COLO668 (cell line): ENCODE measurements around the gene EOLA2.
"Not testable (repeated sequence)": the region's sequence is repeated elsewhere in the genome, so short reads cannot be mapped to it uniquely, and the experiment has no call there.

Experiments used
- DNase-seq: peaks from one replicate; lab custom pipeline; 2025; ENCODE audit not compliant: unreplicated experiment; lab: John Stamatoyannopoulos, UW

Gene EOLA2

DNA sequence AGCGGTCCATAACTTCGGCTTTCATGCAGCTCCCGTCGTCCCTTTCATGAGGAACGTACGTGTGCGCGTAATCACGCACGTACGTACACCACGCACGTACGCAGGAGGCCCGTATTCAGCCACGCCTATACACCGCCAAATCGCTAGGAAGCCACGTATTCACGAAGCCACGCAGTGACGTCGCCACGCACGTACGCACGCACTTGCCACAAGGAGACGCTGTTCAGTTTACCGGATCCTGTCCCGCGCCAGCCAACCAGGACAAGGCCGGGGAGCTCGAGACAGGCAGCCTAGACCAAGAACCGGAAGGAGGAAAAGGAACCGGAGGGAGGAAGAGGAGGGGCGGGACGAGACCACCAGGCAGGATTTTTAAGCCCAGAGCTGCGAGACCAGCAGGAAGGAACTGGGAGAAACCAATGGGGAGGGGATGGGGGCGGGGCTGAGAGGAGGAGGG lies at the start of gene EOLA2:
Gene EOLA2 (minus strand): TSS at position 65 of the 454 bp plus-strand sequence. CDS start 4,617 bp downstream, outside the sequence.
- DNase-seq: peak; percentile 98

DNA sequence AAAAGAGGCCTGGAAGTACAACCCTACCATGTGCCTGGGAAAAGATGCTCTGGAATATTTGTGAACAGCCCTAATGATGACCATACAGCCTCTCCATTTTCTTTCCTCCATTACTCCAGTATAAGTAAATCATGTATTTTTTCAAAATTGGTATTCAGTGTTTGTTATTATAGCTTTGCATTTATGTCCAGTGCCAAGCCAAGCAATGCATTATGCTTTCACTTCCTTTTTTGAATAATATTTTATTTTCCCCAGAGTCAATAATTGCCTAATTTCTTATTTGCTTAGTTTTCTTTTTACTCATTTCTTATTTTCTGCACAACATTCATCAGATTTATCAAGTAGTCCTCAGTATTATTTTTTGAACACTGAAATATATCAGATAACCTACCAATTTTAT lies 49.3 kb upstream of the EOLA2 start:
- no peak for DNase-seq

DNA sequence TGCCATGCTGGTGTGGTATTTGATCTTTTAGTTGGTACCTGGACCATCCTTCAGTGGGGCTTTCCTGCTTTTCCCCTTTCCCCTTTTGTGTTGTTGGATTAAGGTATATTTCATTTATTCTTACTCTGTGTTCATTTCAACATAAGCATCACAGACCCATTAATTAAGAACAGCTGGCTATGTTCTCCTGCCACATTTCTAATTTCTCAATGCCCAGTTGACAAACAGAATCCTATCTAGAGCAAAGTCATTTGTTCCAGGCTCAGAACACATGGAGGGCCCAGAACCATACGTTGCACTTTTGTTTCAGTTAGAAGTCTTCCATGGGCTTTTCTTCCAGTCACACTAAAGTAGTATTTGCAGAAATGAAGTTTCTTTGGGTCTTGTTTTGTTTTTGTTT lies 46.1 kb upstream of the EOLA2 start:
- DNase-seq: no peak

DNA sequence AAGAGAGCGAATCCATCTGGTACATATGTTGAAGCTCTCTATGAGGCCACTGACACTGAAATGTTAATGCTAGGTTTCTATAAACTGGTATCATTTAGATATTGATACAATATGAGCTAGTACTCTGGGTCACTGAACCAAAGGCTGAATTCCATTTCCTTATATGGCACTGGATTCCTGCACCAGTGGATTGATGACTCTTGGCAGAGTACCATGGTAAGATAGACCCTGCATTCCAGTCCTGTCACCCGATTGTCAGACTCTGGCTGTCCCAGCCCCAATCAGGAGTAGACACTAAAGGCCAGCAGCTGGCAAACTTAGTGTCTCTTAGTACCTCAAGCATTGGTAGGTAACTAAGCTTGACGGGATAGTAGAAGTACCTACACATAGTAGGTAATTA lies 44.0 kb upstream of the EOLA2 start:
- no peak for DNase-seq

- no peak for DNase-seq
These were observed 40.9 kb upstream of the EOLA2 start for GRCh38 chrX:149979126-149979644.

DNA sequence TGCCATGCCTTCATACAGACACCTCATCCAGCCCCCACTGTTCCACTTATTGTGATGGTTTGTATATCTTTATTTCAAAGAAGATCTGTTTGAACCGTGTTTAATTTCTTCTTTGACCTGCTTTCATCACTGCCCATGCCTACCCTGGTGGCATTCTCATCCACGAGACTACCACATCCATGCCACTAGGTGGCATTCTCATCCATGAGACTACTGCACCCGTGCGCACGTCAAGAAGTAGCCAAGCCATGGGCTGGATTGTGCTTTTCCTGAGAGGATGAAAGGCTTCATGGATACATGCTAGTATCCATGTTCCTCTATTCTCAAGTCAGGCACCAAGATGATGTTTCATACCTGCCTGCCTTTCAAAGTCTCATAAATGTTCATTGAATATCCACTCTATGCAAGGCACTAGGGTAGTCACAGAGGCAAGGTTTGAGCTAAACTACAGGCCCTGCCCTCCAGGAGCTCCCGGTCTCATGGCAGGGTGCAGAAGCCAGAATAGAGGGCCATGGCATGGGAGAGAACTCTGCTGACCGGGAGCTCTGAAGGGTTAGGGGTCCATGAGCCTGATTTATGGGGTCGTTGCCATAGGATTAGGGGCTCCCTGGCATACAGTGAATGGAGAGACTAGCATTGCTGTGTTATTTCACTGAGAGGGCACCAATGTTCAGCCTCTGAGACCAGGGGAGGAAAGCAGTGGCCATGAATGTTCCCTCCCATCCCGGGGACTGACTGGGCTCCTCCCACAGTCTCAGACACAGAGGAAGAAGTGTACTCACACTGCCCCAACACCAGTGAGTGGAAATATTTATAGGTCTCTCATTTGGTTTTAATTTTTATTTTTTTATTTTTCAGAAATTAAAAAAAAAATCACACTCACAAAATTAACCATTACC lies 24.8 kb upstream of the EOLA2 start:
- DNase-seq: peak; percentile 22

DNA sequence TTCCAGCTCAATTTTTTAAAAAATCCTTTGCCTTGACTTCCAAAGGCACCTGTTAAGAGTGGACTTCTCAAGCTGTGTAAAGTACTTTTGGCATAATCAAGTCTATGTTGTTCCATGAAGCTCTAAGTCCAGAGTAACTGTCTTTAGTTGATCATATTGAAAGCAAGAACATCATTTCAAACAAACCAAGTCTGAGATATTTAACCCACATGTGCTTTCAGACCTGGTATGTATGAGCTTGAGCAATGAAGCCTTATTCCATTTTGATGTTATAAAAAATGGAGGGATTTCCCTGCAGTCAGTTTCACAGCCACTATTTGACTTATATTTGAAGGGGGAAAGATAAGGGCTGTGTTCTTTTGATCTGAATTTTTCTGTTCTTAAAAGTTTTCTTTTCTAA lies 23.7 kb upstream of the EOLA2 start:
- no peak for DNase-seq

DNA sequence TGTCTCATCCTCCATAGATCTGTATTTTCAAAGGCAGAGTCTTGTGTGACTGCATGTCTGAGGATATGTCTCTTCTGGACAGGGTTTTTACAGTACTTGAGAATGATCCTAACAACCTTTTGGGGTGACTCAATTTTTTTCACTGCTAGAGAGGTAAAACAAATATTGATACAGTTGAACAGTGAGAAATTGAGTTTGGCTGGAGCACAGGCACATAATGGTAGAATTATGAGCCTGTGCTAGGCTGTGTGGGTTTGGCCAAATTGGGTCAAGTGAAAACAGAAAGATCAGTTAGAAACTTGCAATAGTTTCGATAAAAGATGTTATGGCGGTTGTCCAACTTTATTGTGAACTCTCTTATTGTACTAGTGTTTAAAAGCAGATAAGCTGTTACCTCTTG lies 23.3 kb upstream of the EOLA2 start:
- no peak for DNase-seq

GRCh38 chrX:149950681-149951080 lies 12.4 kb upstream of the EOLA2 start:
- no peak for DNase-seq

GRCh38 chrX:149949743-149950436 lies 11.6 kb upstream of the EOLA2 start:
- no peak for DNase-seq

GRCh38 chrX:149948016-149948415 lies 9.7 kb upstream of the EOLA2 start:
- DNase-seq: no peak

GRCh38 chrX:149946932-149947331 lies 8.6 kb upstream of the EOLA2 start:
- DNase-seq: not testable (repeated sequence)

- not testable (repeated sequence) for DNase-seq
These were observed 7.5 kb upstream of the EOLA2 start for GRCh38 chrX:149945820-149946219.

GRCh38 chrX:149945087-149945670 lies 6.9 kb upstream of the EOLA2 start:
- DNase-seq: not testable (repeated sequence)

DNA sequence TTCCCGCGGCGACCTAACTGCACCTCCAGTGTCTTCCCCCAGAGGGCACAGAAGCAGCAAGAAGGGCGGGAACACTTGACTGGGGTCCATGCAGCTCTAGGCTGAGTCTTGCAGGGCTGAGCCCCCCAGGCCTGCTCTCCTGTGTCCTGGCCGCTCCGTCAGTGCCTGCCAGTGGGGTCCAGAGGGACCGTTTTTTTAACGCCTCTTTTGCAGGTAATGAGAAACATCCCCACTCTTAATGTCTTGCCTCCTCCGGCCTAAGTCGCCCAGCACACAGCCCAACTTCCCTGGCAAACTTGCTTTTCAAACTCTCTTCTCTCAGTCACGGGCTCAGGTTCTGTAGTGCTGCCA lies 2.4 kb upstream of the EOLA2 start:
- DNase-seq: not testable (repeated sequence)

GRCh38 chrX:149939905-149940673 lies 1.8 kb upstream of the EOLA2 start:
- peak; percentile 93 for DNase-seq

- no peak for DNase-seq
These were observed 1.3 kb upstream of the EOLA2 start for GRCh38 chrX:149939655-149939904.

DNA sequence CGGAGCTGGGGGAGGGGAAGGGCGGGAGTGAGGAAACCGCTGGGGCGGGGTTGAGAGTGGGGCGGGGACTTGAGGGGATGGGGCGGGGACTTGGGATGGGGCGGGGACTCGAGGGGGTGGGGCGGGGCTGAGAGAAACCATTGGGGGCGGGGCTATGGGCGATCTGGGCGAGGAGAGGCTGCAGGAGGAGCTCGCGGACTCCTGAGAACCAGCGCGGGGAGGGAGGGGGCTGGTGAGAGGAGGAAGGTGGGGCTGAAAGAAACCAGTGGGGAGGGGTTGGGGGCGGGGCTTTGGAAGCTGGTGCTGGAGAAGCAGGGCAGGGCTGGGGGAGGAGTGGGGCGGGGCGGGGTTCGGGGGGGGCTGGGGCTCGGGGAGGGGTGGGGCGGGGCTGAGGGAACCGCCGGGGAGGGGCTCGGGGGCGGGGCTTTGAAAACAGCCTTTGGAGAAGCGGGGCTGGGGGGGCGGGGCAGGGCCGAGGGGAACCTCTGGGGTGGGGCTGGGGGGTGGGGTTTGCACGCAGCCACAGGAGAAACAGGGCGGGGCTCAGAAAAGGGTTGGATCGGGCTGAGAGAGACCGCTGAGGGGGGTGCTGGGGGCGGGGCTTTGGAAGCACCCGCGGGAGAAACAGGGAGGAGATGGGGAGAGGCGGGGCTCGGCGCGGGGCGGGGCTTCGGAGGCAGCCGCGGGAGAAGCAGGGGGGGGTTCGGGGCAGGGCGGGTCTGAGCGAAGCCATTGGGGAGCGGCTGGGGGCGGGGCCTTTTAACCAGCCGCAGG lies 777 bp upstream of the EOLA2 start:
- DNase-seq: peak; percentile 96

DNA sequence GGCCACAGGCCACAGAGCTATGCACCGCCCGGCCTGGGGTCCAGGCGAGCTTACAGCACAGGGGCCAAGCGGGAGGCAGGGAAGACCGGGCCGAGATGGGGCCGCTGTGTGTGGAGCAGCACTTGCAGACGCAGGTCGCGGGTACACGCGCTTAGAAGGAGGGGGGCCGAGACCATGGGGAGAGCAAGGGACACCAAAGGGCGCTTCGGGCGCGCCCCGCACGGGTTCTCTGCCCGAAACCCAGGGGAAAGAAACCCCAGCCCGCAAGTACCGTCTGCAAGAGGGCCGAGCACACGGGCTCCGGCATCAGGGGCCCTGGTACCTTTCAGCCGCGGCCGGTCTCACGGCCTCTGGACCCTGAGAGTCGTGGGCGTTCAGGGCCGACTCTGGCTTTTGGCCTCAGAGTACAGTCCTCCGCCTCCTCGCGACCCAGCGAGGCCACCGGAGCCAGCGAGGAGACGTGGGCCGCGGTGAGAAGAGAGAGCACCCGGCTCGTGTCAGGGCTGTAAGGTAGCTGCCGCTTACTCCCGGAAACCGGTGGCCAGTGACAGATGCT lies 342 bp downstream of the EOLA2 start:
- DNase-seq: peak; percentile 35

DNA sequence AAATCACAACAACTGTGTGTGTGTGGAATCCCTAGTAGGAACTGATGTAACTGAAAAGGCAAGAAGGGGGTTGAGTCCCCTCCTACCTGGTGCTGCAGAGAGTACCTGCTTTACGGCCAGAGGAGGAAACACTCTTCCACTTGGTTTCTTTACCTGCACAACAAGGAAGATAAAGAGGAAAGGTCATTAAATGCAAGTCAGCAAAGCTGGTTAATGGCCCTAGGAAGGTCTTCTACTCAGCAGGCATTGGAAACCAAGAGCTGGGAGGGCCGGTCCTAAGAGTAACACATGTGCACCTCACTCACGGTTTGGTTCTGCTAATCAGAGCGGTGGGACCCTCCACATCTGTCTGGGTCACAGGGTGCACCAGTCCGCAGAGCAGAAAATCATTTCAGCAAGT lies 963 bp downstream of the EOLA2 start:
- DNase-seq: not testable (repeated sequence)
